OCI-LY3 (cell line): ENCODE measurements around the gene SSUH2.
"Not testable (repeated sequence)": the region's sequence is repeated elsewhere in the genome, so short reads cannot be mapped to it uniquely, and the experiment has no call there.

Experiments
- H2AFZ ChIP-seq: fragments of 200-600, 300-600 bp; shearing (Covaris generic); 2 replicates; pipeline ENCODE4 v1.6.0; 2014; ENCODE audit warnings: antibody characterized with exemption, low read depth, low read length
- H3K27ac ChIP-seq: fragments of 200-600, 300-600 bp; sonication (generic); 2 replicates; pipeline ENCODE4 v1.5.1; 2014; ENCODE audit warnings: mild to moderate bottlenecking, low read length, moderate library complexity, mixed read lengths
- H3K27me3 ChIP-seq: fragments of 200-600, 300-600 bp; sonication (generic); 2 replicates; pipeline ENCODE4 v1.6.1; 2014; ENCODE audit warnings: low read depth, low read length, mixed read lengths
- H3K36me3 ChIP-seq: fragments of 200-600, 300-600 bp; sonication (generic); replicated peaks from 2 replicates; pipeline ENCODE3; 2014; ENCODE audit warnings: low read depth, low read length, mixed read lengths
- H3K4me1 ChIP-seq: fragments of 300-600, 200-600 bp; sonication (generic); 2 replicates; pipeline ENCODE4 v1.6.1; 2014; ENCODE audit warnings: low read length, mixed read lengths
- H3K4me2 ChIP-seq: fragments of 200-600, 300-600 bp; sonication (generic); 2 replicates; pipeline ENCODE4 v1.6.1; 2014; ENCODE audit warnings: low read length, mixed read lengths
- H3K4me3 ChIP-seq: fragments of 300-600, 200-600 bp; sonication (generic); 2 replicates; pipeline ENCODE4 v1.5.1; 2014; ENCODE audit warnings: antibody characterized with exemption, mild to moderate bottlenecking, low read length, moderate library complexity
- H3K79me2 ChIP-seq: fragments of 300-600, 200-600 bp; shearing (Covaris generic); 2 replicates; pipeline ENCODE4 v1.6.1; 2014; ENCODE audit warnings: mild to moderate bottlenecking, low read length, mixed read lengths
- H3K9ac ChIP-seq: fragments of 300-600, 200-600 bp; shearing (Covaris generic); 2 replicates; pipeline ENCODE4 v1.6.0; 2014; ENCODE audit warnings: mild to moderate bottlenecking, low read length, moderate library complexity
- H3K9me3 ChIP-seq: fragments of 200-600, 300-600 bp; shearing (Covaris generic); 2 replicates; pipeline ENCODE4 v1.6.1; 2014; ENCODE audit warnings: low read length, mixed read lengths; ENCODE audit not compliant: insufficient read depth
- H4K20me1 ChIP-seq: fragments of 200-600, 300-600 bp; sonication (generic); 2 replicates; pipeline ENCODE4 v1.6.1; 2016; ENCODE audit warnings: low read length, mixed read lengths; ENCODE audit not compliant: insufficient read depth
- CTCF ChIP-seq: fragments of 200-600, 300-600 bp; sonication (generic); IDR thresholded peaks from 2 replicates; pipeline ENCODE4 v1.5.1; 2014; ENCODE audit warnings: antibody characterized with exemption, low read length, low read depth
- EZH2phosphoT487 ChIP-seq: fragments of 200-600 bp; shearing (Covaris generic); IDR thresholded peaks from 2 replicates; pipeline ENCODE4 v1.6.1; 2018; ENCODE audit warnings: antibody characterized with exemption, mixed run types, low read depth

Gene SSUH2

DNA sequence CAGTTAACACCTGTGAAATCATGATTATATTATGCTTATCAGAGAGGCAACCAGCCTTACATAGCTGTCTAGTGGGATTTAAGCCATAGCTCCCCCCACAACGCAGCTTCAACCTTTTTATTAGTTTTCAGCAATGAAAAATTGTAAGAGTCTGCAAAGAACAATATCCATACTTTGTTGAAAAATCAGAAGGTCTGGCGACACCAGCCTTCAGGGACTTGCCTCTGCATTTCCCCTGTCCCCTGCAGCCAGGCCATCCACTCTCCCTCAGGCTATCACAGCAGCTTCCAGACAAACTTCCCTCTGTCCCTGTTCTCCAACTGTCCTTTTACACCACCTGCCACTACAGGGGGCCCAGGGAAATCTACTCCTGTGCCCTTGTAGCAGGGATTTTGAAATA lies 59.9 kb downstream of the SSUH2 start:
- Histone ChIP-seq H3K4me1 (peaks cover 3% of the 10 kb centered on the region), H3K9ac (no peak overlapping the region), H3K4me3 (no peak overlapping the region), H3K4me2 (no peak overlapping the region), H3K27me3 (peaks cover 6% of the 10 kb centered on the region; the same call in 1 of the 2 replicates), H4K20me1 (no peaks in the 10 kb centered on the region), H3K79me2 (no peaks in the 10 kb centered on the region), H3K27ac (no peak overlapping the region), H2AFZ (no peak overlapping the region), H3K9me3 (no peaks in the 10 kb centered on the region), H3K36me3 (no peaks in the 10 kb centered on the region)
- no peak for TF ChIP-seq CTCF
- TF ChIP-seq EZH2phosphoT487: no peak

DNA sequence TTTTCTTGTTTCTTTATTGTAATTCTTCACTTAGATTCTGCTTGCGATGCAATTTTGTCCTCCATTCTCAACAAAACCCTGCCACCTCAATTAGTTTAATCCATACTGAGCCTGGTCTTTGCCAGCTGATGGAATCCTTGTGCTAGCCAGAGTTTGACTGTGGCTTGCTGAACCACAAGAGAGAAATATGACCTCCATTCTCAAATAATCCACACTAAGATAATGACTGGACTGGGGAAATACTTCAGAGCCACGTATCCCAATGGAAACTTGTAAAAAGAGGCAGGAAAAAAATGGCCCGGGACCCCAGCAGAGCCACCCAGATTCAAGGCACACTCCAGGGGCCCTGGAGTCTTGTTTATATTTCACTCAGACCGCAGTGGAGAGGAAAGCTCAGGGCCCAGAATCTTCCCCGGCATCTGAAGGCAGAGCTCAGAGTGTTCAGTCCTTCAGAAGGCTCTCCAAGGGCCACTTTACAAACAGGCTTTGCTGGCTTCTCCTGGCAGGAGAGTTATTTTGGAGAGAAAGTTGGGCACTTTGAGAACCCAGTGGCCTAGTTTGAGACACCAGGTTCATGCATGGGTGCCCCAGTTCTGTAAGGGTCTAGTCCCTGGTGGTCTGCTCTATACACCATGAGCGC lies 62.7 kb downstream of the SSUH2 start:
- Histone ChIP-seq H3K79me2 (no peaks in the 10 kb centered on the region), H3K9me3 (no peaks in the 10 kb centered on the region), H3K4me3 (no peak overlapping the region), H3K4me2 (no peak overlapping the region), H3K4me1 (peaks cover 21% of the 10 kb centered on the region), H3K27me3 (peaks cover 6% of the 10 kb centered on the region; the same call in 1 of the 2 replicates), H2AFZ (no peak overlapping the region), H3K9ac (no peak overlapping the region), H3K27ac (no peak overlapping the region), H4K20me1 (no peaks in the 10 kb centered on the region), H3K36me3 (no peaks in the 10 kb centered on the region)
- no peak for TF ChIP-seq EZH2phosphoT487
- TF ChIP-seq CTCF: no peak

DNA sequence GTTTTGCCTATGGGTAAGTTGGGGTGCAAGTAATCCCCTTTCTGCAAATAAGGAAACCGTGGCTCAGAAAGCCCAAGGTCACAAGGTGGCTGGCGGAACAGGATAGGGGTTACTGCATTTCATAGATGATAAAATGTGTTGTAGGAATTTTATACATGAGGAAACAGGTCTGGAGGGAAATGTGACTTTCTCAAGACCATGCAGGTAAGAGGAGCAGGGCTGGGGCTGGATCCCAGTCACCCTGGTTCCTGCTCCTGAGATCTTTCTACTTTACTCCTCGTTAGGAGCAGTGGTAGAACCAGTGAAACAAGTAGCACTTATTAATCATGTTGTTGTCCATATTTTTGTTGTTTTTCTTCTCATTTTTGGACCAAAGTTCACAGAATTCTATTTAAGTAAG lies 63.2 kb downstream of the SSUH2 start:
- no peaks in the 10 kb centered on the region for H3K36me3 ChIP-seq
- H3K4me2 ChIP-seq: no peak overlapping the region
- H2AFZ ChIP-seq: no peak overlapping the region
- H3K4me1 ChIP-seq: peaks cover 21% of the 10 kb centered on the region
- H3K79me2 ChIP-seq: no peaks in the 10 kb centered on the region
- H4K20me1 ChIP-seq: no peaks in the 10 kb centered on the region
- TF ChIP-seq EZH2phosphoT487: no peak
- no peak for TF ChIP-seq CTCF
- H3K27me3 ChIP-seq: peaks cover 6% of the 10 kb centered on the region; the same call in 1 of the 2 replicates
- no peaks in the 10 kb centered on the region for H3K9me3 ChIP-seq
- no peak overlapping the region for H3K9ac ChIP-seq
- no peak overlapping the region for H3K27ac ChIP-seq
- no peak overlapping the region for H3K4me3 ChIP-seq

DNA sequence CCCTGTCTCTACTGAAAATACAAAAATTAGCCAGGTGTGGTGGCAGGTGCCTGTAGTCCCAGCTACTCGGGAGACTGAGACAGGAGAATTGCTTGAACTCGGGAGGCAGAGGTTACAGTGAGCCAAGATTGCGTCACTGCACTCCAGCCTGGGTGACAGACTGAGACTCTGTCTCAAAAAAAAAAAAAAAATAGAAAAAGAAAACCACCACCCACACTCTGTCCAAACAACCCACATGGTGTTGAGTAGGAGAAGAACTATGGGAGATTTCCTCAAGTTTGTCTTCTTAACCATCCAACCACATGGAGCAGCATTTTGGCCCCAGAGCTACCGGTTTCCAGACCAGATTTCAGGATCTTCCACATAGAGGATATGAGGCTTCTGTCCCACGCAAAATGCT lies 64.2 kb downstream of the SSUH2 start:
- not testable (repeated sequence) for H3K36me3 ChIP-seq, H3K27me3 ChIP-seq, H3K4me2 ChIP-seq, H3K4me3 ChIP-seq, H3K79me2 ChIP-seq, H3K27ac ChIP-seq, H3K9me3 ChIP-seq, H2AFZ ChIP-seq, H3K9ac ChIP-seq, H4K20me1 ChIP-seq
- peaks cover 21% of the 10 kb centered on the region for H3K4me1 ChIP-seq

- no peaks in the 10 kb centered on the region for H4K20me1 ChIP-seq
- no peak overlapping the region for H3K27ac ChIP-seq
- H2AFZ ChIP-seq: no peak overlapping the region
- H3K36me3 ChIP-seq: no peaks in the 10 kb centered on the region
- H3K79me2 ChIP-seq: no peaks in the 10 kb centered on the region
- TF ChIP-seq CTCF (no peak), EZH2phosphoT487 (no peak)
- H3K4me1 ChIP-seq: peaks cover 21% of the 10 kb centered on the region
- H3K4me3 ChIP-seq: no peak overlapping the region
- no peak overlapping the region for H3K9ac ChIP-seq
- H3K27me3 ChIP-seq: no peaks in the 10 kb centered on the region
- H3K4me2 ChIP-seq: no peak overlapping the region
- no peaks in the 10 kb centered on the region for H3K9me3 ChIP-seq
Observed at GRCh38 chr3:8579943-8580342, 64.7 kb downstream of the SSUH2 start.
